Smooth muscle cell (in vitro differentiated cells): ENCODE results near the gene PA2G4. TPM values are rescaled to one million over a fixed set of nuclear protein-coding genes. Genes with fewer than 3 reads are reported as not detected.
"Not testable (repeated sequence)": the region's sequence is repeated elsewhere in the genome, so short reads cannot be mapped to it uniquely, and the experiment has no call there.

Experiments
- DNase-seq: peaks from one replicate; lab custom pipeline; 2025; ENCODE audit not compliant: unreplicated experiment; lab: John Stamatoyannopoulos, UW
- H2AFZ ChIP-seq: fragments of 200-600 bp; sonication (generic); 2 replicates; pipeline ENCODE4 v1.6.0; 2016; ENCODE audit warnings: antibody characterized with exemption, low read depth, mild to moderate bottlenecking
- H3F3A ChIP-seq: fragments of 200-600 bp; sonication (generic); 2 replicates; pipeline ENCODE4 v1.6.0; 2017; ENCODE audit warnings: antibody characterized with exemption, low read depth
- H3K27ac ChIP-seq: fragments of 200-600 bp; sonication (generic); 2 replicates; pipeline ENCODE4 v1.5.1; 2016; ENCODE audit warnings: low read depth, mild to moderate bottlenecking
- H3K27me3 ChIP-seq: fragments of 200-600 bp; sonication (generic); 2 replicates; pipeline ENCODE4 v1.6.1; 2016; ENCODE audit warnings: low read depth, mild to moderate bottlenecking
- H3K36me3 ChIP-seq: fragments of 200-600 bp; sonication (generic); 2 replicates; pipeline ENCODE4 v1.5.1; 2016; ENCODE audit warnings: low read depth
- H3K4me1 ChIP-seq: fragments of 200-600 bp; sonication (generic); 2 replicates; pipeline ENCODE4 v1.5.1; 2016; ENCODE audit warnings: low read depth
- H3K4me2 ChIP-seq: fragments of 200-600 bp; sonication (generic); 2 replicates; pipeline ENCODE4 v1.6.0; 2016; ENCODE audit warnings: mild to moderate bottlenecking
- H3K4me3 ChIP-seq: fragments of 200-600 bp; sonication (generic); 2 replicates; pipeline ENCODE4 v1.5.1; 2016; ENCODE audit warnings: mild to moderate bottlenecking
- H3K79me2 ChIP-seq: fragments of 200-600 bp; sonication (generic); 2 replicates; pipeline ENCODE4 v1.6.0; 2016; ENCODE audit warnings: low read depth, mild to moderate bottlenecking
- H3K9ac ChIP-seq: fragments of 200-600 bp; sonication (generic); 2 replicates; pipeline ENCODE4 v1.6.0; 2016; ENCODE audit warnings: low read depth
- H3K9me3 ChIP-seq: fragments of 200-600 bp; sonication (generic); replicated peaks from 2 replicates; pipeline ENCODE4 v1.5.1; 2016; ENCODE audit warnings: low read depth
- H4K20me1 ChIP-seq: fragments of 200-600 bp; sonication (generic); 2 replicates; pipeline ENCODE4 v1.6.0; 2016; ENCODE audit warnings: low read depth
- WGBS: methylation state at CpG from one replicate; pipeline ENCODE4 v1.1.7; 2016; ENCODE audit warnings: low lambda C conversion rate; 5-methylcytosine and 5-hydroxymethylcytosine counted together
- polyA plus RNA-seq: library from polyadenylated mRNA; unstranded; fragments of >200 nt; fragmentation: Nextera tagmentation; extraction: Ambion mirVana; gene quantifications from 2 replicates; pipeline ENCODE4 v1.2.1, GENCODE V29; 2016
- total RNA-seq: library from RNA; depleted of rRNA; stranded (reverse); fragments of >200 nt; gene quantifications from 2 replicates; pipeline ENCODE4 v1.2.3, GENCODE V29; 2014
- TF ChIP-seq, protein P1 (sequence below): fragments of 200-600 bp; sonication (generic); IDR thresholded peaks from 2 replicates; pipeline ENCODE4 v1.5.1; 2017; ENCODE audit warnings: borderline replicate concordance, mild to moderate bottlenecking, antibody characterized with exemption; ENCODE audit not compliant: insufficient read depth, poor library complexity, severe bottlenecking

Gene PA2G4
- total and polyA plus RNA-seq, 2 experiments from 2014 or later: 99.8 to 118 TPM

GRCh38 chr12:56115329-56115728 lies 11.0 kb downstream of the PA2G4 start:
- Histone ChIP-seq H3K36me3 (peaks cover 5% of the 10 kb centered on the region), H3F3A (peaks cover 31% of the 10 kb centered on the region), H3K9ac (peak overlapping the region; percentile 96), H4K20me1 (peaks cover 10% of the 10 kb centered on the region), H3K79me2 (peaks cover 8% of the 10 kb centered on the region), H3K27me3 (no peaks in the 10 kb centered on the region), H3K9me3 (no peaks in the 10 kb centered on the region), H3K4me3 (peak overlapping the region; percentile 74), H3K4me1 (peaks cover 12% of the 10 kb centered on the region), H3K4me2 (peak overlapping the region; percentile 96), H3K27ac (peak overlapping the region; percentile 95), H2AFZ (peak overlapping the region; percentile 79)
- no peak for DNase-seq
- WGBS: 22% methylated on average over 10 of the region's 10 CpGs
- TF ChIP-seq, protein P1, sequence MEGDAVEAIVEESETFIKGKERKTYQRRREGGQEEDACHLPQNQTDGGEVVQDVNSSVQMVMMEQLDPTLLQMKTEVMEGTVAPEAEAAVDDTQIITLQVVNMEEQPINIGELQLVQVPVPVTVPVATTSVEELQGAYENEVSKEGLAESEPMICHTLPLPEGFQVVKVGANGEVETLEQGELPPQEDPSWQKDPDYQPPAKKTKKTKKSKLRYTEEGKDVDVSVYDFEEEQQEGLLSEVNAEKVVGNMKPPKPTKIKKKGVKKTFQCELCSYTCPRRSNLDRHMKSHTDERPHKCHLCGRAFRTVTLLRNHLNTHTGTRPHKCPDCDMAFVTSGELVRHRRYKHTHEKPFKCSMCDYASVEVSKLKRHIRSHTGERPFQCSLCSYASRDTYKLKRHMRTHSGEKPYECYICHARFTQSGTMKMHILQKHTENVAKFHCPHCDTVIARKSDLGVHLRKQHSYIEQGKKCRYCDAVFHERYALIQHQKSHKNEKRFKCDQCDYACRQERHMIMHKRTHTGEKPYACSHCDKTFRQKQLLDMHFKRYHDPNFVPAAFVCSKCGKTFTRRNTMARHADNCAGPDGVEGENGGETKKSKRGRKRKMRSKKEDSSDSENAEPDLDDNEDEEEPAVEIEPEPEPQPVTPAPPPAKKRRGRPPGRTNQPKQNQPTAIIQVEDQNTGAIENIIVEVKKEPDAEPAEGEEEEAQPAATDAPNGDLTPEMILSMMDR: no peak

GRCh38 chr12:56116267-56117081 lies 12.1 kb downstream of the PA2G4 start, which contains the start of gene RPL41:
Gene RPL41 (plus strand): TSS chr12:56116633.
- Histone ChIP-seq H3K4me1 (peaks cover 12% of the 10 kb centered on the region), H3K9ac (peak within 1 kb of the TSS; percentile 96), H3K79me2 (peaks cover 8% of the 10 kb centered on the region), H3K9me3 (no peaks in the 10 kb centered on the region), H3F3A (peaks cover 24% of the 10 kb centered on the region), H3K27me3 (no peaks in the 10 kb centered on the region), H3K36me3 (no peaks in the 10 kb centered on the region), H3K4me3 (peak within 1 kb of the TSS; percentile 74), H2AFZ (peak within 1 kb of the TSS; percentile 79), H4K20me1 (peaks cover 10% of the 10 kb centered on the region), H3K27ac (peak within 1 kb of the TSS; percentile 95), H3K4me2 (peak within 1 kb of the TSS; percentile 96)
- TF ChIP-seq, protein P1: no peak
- peak; percentile 65 for DNase-seq
- WGBS: under 1% methylated on average over 34 of the region's 34 CpGs

DNA sequence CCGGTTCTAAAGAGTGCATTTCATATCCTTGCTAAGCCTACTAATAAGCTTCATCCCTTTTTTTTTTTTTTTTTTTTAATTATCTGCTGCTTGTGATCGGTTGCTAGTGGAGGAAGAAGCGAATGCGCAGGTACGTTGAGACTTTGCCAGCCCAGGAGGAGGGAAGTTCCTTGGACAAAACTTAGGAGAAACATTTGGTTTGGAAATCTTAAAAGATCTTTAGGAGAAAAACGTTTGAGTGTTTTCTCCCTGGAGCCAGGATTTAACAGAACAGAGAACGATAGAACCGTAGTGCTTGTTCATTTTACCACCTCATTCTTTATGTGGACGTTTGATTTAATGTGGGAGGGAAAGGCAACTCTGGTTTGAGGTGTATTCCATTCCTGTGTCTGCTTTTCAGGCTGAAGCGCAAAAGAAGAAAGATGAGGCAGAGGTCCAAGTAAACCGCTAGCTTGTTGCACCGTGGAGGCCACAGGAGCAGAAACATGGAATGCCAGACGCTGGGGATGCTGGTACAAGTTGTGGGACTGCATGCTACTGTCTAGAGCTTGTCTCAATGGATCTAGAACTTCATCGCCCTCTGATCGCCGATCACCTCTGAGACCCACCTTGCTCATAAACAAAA lies 12.8 kb downstream of the PA2G4 start:
- H3F3A ChIP-seq: peaks cover 19% of the 10 kb centered on the region
- H3K4me2 ChIP-seq: peak overlapping the region; percentile 96
- not testable (repeated sequence) for H3K36me3 ChIP-seq, H3K9me3 ChIP-seq, DNase-seq, H4K20me1 ChIP-seq, H2AFZ ChIP-seq, H3K27me3 ChIP-seq, H3K79me2 ChIP-seq
- peaks cover 12% of the 10 kb centered on the region for H3K4me1 ChIP-seq
- WGBS: 1% methylated on average over 13 of the region's 16 CpGs
- H3K27ac ChIP-seq: peak overlapping the region; percentile 95
- H3K9ac ChIP-seq: peak overlapping the region; percentile 96
- peak overlapping the region; percentile 74 for H3K4me3 ChIP-seq
